IPS-NIHi11 (cell line): Measurements from ENCODE around the gene FAM240A.

Experiments used
- DNase-seq: peaks from one replicate; pipeline ENCODE4 v3.0.0; 2012; ENCODE audit warnings: mixed read lengths, low spot score

Gene FAM240A

GRCh38 chr3:46674031-46674845, 61.9 kb downstream of the FAM240A start:
- DNase-seq = no peak

- no peak for DNase-seq
Measured at GRCh38 chr3:46675426-46675825, 63.1 kb downstream of the FAM240A start.
